ENCODE measurements around the gene VDR.

DNA sequence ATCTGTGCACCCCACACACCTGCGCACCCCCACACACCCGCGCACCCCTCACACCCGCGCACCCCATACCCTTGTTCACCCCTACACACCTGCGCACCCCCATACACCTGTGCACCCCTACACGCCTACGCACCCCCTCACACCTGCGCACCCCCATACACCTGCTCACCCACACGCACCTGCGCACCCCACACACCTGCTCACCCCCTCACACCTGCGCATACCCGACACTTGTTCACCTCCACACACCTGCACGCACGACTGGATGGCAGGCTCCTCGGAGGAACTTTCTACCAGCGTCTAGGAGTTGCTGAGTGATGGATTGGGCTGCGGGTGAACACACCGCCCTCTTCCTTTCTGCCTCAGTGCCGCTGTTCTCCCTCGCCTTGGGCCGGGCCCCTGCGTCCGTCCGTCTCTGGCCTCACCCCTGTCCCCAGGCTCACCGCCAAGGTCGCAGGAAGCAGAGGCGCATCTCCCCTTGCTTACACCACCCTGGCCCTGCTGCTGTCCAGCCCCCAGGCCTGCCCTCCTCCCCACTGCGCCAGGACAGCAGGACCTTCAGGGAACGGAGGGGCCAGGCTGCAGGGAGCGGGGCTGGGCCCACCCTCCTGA lies 37.9 kb upstream of the VDR start:
- TF ChIP-seq, protein P1, sequence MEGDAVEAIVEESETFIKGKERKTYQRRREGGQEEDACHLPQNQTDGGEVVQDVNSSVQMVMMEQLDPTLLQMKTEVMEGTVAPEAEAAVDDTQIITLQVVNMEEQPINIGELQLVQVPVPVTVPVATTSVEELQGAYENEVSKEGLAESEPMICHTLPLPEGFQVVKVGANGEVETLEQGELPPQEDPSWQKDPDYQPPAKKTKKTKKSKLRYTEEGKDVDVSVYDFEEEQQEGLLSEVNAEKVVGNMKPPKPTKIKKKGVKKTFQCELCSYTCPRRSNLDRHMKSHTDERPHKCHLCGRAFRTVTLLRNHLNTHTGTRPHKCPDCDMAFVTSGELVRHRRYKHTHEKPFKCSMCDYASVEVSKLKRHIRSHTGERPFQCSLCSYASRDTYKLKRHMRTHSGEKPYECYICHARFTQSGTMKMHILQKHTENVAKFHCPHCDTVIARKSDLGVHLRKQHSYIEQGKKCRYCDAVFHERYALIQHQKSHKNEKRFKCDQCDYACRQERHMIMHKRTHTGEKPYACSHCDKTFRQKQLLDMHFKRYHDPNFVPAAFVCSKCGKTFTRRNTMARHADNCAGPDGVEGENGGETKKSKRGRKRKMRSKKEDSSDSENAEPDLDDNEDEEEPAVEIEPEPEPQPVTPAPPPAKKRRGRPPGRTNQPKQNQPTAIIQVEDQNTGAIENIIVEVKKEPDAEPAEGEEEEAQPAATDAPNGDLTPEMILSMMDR (IDR thresholded peaks at IDR 0.05): no peak
- TF ChIP-seq EZH2 (IDR thresholded peaks at IDR 0.05): no peak
